RWPE1 (cell line): ENCODE data around the gene CTF1.

Experiments
- CTCF ChIA-PET: fragments of 350-600 bp; sonication (Branson Sonifier 250); formaldehyde crosslinking; extraction: SDS; loops from one replicate; lab custom pipeline; 2021; lab: Yijun Ruan, JAX
- POLR2A ChIA-PET: fragments of 400-600 bp; formaldehyde crosslinking; extraction: SDS; loops from one replicate; lab custom pipeline; 2020; ENCODE audit warnings: antibody characterized with exemption; ENCODE audit not compliant: low non-redundant PET; lab: Yijun Ruan, JAX
- DNase-seq: peaks from one replicate; pipeline ENCODE4 v3.0.0; 2012; ENCODE audit warnings: low spot score
- H3K27ac ChIP-seq: fragments of 450-650 bp; 2 replicates; pipeline ENCODE4 v1.5.1; 2017
- TF ChIP-seq, protein P1 (sequence below): fragments of 450-650 bp; conservative IDR thresholded peaks from 2 replicates; pipeline ENCODE4 v1.5.1; 2017; ENCODE audit warnings: low read depth, mild to moderate bottlenecking

CTF1 gene

DNA sequence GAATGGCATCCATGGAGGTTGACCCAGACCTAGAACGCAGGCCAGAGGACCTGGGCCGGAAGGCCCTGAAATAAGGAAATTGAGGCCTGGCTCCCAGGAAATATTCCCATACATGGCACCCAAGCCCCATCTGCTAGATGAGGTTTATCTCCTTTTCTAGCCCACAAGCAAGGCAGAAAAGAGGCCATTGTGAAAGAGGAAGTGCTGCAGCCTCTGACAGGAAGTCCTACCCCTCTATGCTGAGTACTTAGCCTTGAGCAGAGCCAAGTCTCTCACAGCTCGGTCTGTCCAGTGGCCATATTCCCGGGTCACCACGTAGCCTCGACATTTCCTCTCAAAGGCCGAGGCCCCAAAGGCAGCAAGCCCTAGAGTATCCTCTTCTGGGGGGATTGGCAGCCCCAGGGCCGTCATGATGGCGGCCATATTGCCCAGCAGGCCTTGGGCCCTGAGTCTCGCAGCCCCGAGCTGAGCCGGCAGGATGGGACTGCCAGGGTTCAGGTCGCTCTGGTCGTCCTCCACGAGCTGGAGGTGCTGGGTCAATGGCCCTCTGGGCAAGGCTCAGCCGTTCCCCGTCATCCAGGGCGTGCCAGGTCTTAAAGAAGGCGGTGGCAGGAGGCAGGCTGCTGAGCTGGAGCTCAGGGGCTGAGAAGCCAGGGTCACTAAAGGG lies 7.8 kb downstream of the CTF1 start:
- TF ChIP-seq, protein P1, sequence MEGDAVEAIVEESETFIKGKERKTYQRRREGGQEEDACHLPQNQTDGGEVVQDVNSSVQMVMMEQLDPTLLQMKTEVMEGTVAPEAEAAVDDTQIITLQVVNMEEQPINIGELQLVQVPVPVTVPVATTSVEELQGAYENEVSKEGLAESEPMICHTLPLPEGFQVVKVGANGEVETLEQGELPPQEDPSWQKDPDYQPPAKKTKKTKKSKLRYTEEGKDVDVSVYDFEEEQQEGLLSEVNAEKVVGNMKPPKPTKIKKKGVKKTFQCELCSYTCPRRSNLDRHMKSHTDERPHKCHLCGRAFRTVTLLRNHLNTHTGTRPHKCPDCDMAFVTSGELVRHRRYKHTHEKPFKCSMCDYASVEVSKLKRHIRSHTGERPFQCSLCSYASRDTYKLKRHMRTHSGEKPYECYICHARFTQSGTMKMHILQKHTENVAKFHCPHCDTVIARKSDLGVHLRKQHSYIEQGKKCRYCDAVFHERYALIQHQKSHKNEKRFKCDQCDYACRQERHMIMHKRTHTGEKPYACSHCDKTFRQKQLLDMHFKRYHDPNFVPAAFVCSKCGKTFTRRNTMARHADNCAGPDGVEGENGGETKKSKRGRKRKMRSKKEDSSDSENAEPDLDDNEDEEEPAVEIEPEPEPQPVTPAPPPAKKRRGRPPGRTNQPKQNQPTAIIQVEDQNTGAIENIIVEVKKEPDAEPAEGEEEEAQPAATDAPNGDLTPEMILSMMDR: no peak
- ChIA-PET CTCF (interaction anchor here (0.7 to 1.5 kb wide), 3 partner anchors 37 to 1959 kb away, joined by 3 to 6 read pairs (median 3); no protein-coding TSS in a partner anchor), POLR2A (interaction anchor here (0.5 kb wide), 1 partner anchor 8 kb away, joined by 6 read pairs; no protein-coding TSS in a partner anchor)
- peak overlapping the region; percentile 84 for H3K27ac ChIP-seq
- no peak for DNase-seq

DNA sequence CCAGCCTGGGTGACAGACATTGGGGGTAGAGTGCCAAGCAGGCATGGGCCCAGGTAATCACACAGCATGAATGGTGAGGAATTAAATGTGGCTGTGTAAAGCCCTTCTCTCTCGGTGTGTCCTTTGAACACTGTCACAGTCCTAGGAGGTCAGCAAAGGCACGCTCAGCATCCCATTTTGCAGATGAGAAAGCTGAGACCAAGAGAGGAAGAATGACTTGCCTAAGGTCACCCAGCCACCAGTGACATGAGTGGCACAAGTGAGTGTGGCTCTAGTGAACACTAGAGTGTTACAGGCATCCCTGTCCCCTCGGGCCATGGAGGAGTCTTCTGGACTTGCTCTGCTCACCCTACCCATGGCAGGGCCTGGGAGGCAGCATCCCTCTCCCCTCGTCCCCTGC lies 10.7 kb downstream of the CTF1 start:
- H3K27ac ChIP-seq: no peak overlapping the region; the same call in 1 of the 2 replicates
- POLR2A ChIA-PET: no interaction called here
- CTCF ChIA-PET: interaction anchor here (1.5 kb wide), 1 partner anchor 62 kb away, joined by 6 read pairs; no protein-coding TSS in a partner anchor
- DNase-seq: no peak
- TF ChIP-seq, protein P1: no peak

DNA sequence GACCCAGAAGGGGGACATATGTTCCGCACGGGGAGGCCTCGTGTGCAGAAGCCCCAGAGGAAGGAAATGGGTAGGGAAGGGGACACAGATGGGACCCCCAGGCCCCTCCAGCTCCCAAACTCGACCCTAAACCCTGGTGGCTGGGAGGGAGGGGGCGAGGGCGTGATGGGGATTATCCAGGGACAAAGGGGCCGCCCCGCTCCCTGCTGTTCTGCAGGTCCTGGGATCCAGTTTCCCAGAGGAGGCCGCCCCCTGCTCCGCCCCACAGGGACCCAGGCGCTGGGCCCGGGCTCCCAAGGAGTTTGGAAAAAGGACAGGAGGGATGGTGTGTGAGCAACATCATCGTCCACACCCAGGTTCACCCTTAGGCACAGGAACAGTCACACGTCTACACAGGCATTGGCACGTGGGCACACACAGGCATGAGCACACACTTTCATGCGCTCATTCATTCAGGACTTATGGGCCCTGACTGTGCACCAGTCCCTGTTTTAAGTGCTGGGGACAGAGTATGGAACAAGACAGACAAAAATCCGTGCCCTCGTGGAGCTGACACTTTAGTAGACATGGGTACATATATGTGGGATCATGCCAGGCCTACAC lies 14.1 kb downstream of the CTF1 start:
- ChIA-PET POLR2A (no interaction called here), CTCF (interaction anchor here (1.2 kb wide), 1 partner anchor 9 kb away, joined by 3 read pairs; no protein-coding TSS in a partner anchor)
- peak overlapping the region; percentile 5; the same call in 1 of the 2 replicates for H3K27ac ChIP-seq
- TF ChIP-seq, protein P1: no peak
- DNase-seq: no peak

DNA sequence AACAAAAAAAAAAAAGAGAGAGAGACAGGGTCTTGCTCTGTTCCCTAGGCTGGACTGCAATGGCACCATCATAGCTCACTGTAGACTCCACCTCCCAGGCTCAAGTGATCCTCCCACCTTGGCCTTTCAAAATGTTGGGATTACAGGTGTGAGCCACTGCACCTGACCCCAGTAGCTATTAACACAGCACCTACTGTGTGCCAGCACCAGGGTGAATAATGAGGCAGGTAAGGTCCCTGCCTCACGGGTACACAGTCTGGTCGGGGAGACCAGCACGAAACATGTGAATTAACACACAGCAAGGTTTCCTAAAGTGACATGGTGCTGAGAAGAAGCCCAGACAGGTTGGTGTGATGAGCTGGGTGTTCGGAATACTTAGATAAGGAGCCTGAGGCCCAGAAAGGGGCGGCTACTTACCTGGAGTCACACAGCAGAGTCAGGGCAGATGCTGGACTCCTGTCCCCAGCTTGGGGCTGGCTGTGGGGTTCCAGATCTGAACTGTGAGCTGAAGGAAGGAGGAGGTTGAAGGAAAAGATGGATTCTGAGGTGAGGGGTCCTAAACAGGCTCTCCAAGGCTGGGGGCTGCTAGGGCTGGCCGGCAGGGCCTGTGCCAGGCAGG lies 16.5 kb downstream of the CTF1 start:
- H3K27ac ChIP-seq: 0 out of 2 replicates have a peak overlapping the region, but pooled peaks have one; percentile 7
- ChIA-PET CTCF (interaction anchor here (0.5 to 2.0 kb wide), 4 partner anchors 34 to 99 kb away, joined by 3 to 5 read pairs (median 3); no protein-coding TSS in a partner anchor), POLR2A (interaction anchor here (0.5 kb wide), 1 partner anchor 39 kb away, joined by 3 read pairs; no protein-coding TSS in a partner anchor)
- DNase-seq: no peak
- TF ChIP-seq, protein P1: no peak

DNA sequence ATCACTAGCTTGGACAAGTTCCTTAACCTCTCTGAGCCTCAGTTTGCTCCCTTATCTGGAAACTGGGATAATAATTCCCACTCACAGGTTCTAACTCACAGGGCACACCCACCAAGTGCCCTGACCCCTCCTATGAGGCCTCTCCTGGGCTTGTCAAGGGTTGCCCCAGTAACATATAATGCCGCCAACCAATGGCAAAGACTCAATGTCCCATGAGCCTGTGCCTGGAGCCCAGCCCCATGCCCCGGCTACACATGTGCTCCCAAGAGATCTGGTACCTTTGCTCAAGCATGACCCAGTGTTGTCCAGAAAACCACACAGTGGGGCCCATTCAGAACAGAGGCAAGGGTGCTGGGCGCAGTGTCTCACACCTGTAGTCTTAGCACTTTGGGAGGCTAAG lies 18.4 kb downstream of the CTF1 start:
- TF ChIP-seq, protein P1: no peak
- ChIA-PET POLR2A (no interaction called here), CTCF (no interaction called here)
- no peak overlapping the region; the same call in 1 of the 2 replicates for H3K27ac ChIP-seq
- no peak for DNase-seq

DNA sequence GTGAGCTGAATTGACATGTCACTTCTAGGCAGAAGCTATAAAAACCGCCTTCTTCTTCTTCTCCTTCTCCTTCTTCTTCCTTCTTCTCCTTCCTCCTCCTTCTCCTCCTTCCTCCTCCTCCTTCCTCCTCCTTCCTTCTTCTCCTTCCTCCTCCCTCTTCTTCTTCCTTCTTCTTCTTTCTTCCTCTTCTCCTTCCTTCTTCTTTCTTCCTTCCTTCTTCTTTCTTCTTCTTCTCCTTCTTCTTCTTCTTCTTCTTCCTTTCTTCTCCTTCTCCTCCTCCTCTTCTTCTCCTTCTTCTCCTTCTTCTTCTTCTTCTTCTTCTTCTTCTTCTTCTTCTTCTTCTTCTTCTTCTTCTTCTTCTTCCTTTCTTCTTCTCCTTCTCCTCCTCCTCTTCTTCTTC lies 22.2 kb downstream of the CTF1 start:
- ChIA-PET CTCF (interaction anchor here (1.6 kb wide), 1 partner anchor 23 kb away, joined by 5 read pairs; no protein-coding TSS in a partner anchor), POLR2A (no interaction called here)
- no peak overlapping the region for H3K27ac ChIP-seq
- no peak for DNase-seq
- TF ChIP-seq, protein P1: no peak
